ENCODE results near the gene FXYD4.

DNA sequence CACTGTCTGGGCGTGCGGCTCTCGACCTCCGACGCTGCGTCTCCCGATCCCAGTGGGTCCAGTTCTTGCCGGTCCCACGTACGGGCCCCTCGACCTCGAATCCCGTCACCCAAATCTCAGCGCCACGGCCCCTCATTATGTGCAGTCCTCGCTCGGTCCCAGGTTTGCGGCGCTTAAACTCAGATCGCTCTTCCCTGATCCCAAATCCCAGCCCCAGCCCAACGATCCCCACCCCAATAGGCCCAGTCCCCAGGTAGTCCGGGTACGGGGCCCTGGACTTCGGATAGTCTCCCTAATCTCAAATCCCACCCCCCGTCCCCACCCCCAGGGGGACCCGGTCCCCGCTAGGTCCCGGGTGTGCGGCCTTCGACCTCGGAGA, 36.9 kb downstream of the FXYD4 start:
- TF ChIP-seq CTCF (conservative IDR thresholded peaks at IDR 0.05; ENCODE audit: low read depth, low read length) (peak; percentile 16; the same call in 1 of the 2 replicates), EZH2 (IDR thresholded peaks at IDR 0.05; ENCODE audit: low read length, unreplicated experiment) (no peak)
